OCI-LY3 (cell line): Measurements from ENCODE around the gene MSL1.
"Not testable (repeated sequence)": the region's sequence is repeated elsewhere in the genome, so short reads cannot be mapped to it uniquely, and the experiment has no call there.

Source experiments
- H2AFZ ChIP-seq: fragments of 200-600, 300-600 bp; shearing (Covaris generic); 2 replicates; pipeline ENCODE4 v1.6.0; 2014; ENCODE audit warnings: antibody characterized with exemption, low read depth, low read length
- H3K27ac ChIP-seq: fragments of 200-600, 300-600 bp; sonication (generic); 2 replicates; pipeline ENCODE4 v1.5.1; 2014; ENCODE audit warnings: mild to moderate bottlenecking, low read length, moderate library complexity, mixed read lengths
- H3K27me3 ChIP-seq: fragments of 200-600, 300-600 bp; sonication (generic); 2 replicates; pipeline ENCODE4 v1.6.1; 2014; ENCODE audit warnings: low read depth, low read length, mixed read lengths
- H3K36me3 ChIP-seq: fragments of 200-600, 300-600 bp; sonication (generic); replicated peaks from 2 replicates; pipeline ENCODE3; 2014; ENCODE audit warnings: low read depth, low read length, mixed read lengths
- H3K4me1 ChIP-seq: fragments of 300-600, 200-600 bp; sonication (generic); 2 replicates; pipeline ENCODE4 v1.6.1; 2014; ENCODE audit warnings: low read length, mixed read lengths
- H3K4me2 ChIP-seq: fragments of 200-600, 300-600 bp; sonication (generic); 2 replicates; pipeline ENCODE4 v1.6.1; 2014; ENCODE audit warnings: low read length, mixed read lengths
- H3K4me3 ChIP-seq: fragments of 300-600, 200-600 bp; sonication (generic); 2 replicates; pipeline ENCODE4 v1.5.1; 2014; ENCODE audit warnings: antibody characterized with exemption, mild to moderate bottlenecking, low read length, moderate library complexity
- H3K79me2 ChIP-seq: fragments of 300-600, 200-600 bp; shearing (Covaris generic); 2 replicates; pipeline ENCODE4 v1.6.1; 2014; ENCODE audit warnings: mild to moderate bottlenecking, low read length, mixed read lengths
- H3K9ac ChIP-seq: fragments of 300-600, 200-600 bp; shearing (Covaris generic); 2 replicates; pipeline ENCODE4 v1.6.0; 2014; ENCODE audit warnings: mild to moderate bottlenecking, low read length, moderate library complexity
- H3K9me3 ChIP-seq: fragments of 200-600, 300-600 bp; shearing (Covaris generic); 2 replicates; pipeline ENCODE4 v1.6.1; 2014; ENCODE audit warnings: low read length, mixed read lengths; ENCODE audit not compliant: insufficient read depth
- H4K20me1 ChIP-seq: fragments of 200-600, 300-600 bp; sonication (generic); 2 replicates; pipeline ENCODE4 v1.6.1; 2016; ENCODE audit warnings: low read length, mixed read lengths; ENCODE audit not compliant: insufficient read depth
- CTCF ChIP-seq: fragments of 200-600, 300-600 bp; sonication (generic); IDR thresholded peaks from 2 replicates; pipeline ENCODE4 v1.5.1; 2014; ENCODE audit warnings: antibody characterized with exemption, low read length, low read depth
- EZH2phosphoT487 ChIP-seq: fragments of 200-600 bp; shearing (Covaris generic); IDR thresholded peaks from 2 replicates; pipeline ENCODE4 v1.6.1; 2018; ENCODE audit warnings: antibody characterized with exemption, mixed run types, low read depth

MSL1 gene

GRCh38 chr17:40135817-40136216 is 14.0 kb downstream of the MSL1 start:
- H3K4me3 ChIP-seq, result no peak overlapping the region
- H3K27ac ChIP-seq, result 0 out of 2 replicates have a peak overlapping the region, but pooled peaks have one; percentile 21
- no peaks in the 10 kb centered on the region for H3K9me3 ChIP-seq
- H4K20me1 ChIP-seq, result no peaks in the 10 kb centered on the region
- H3K36me3 ChIP-seq, result peaks cover 60% of the 10 kb centered on the region
- TF ChIP-seq CTCF (no peak), EZH2phosphoT487 (no peak)
- no peak overlapping the region for H3K4me2 ChIP-seq
- peaks cover 8% of the 10 kb centered on the region for H3K4me1 ChIP-seq
- peaks cover 49% of the 10 kb centered on the region for H3K79me2 ChIP-seq
- no peaks in the 10 kb centered on the region for H3K27me3 ChIP-seq
- H2AFZ ChIP-seq, result no peak overlapping the region
- H3K9ac ChIP-seq, result no peak overlapping the region

- Histone ChIP-seq H3K4me2 (peak overlapping the region; percentile 82), H3K79me2 (peaks cover 59% of the 10 kb centered on the region), H3K9ac (peak overlapping the region; percentile 86), H3K4me1 (peaks cover 21% of the 10 kb centered on the region), H3K27me3 (no peaks in the 10 kb centered on the region), H2AFZ (peak overlapping the region; percentile 74; the same call in 1 of the 2 replicates), H3K27ac (peak overlapping the region; percentile 88), H3K9me3 (no peaks in the 10 kb centered on the region), H4K20me1 (no peaks in the 10 kb centered on the region), H3K36me3 (peaks cover 35% of the 10 kb centered on the region), H3K4me3 (peak overlapping the region; percentile 81)
- TF ChIP-seq EZH2phosphoT487, result no peak
- TF ChIP-seq CTCF, result no peak
These were observed 17.8 kb downstream of the MSL1 start for GRCh38 chr17:40139566-40140058.

GRCh38 chr17:40143166-40143565 is 21.4 kb downstream of the MSL1 start:
- H3K9me3 ChIP-seq, H3K4me2 ChIP-seq, H4K20me1 ChIP-seq, H3K4me3 ChIP-seq, H3K9ac ChIP-seq, H3K27ac ChIP-seq, H3K27me3 ChIP-seq, H2AFZ ChIP-seq: not testable (repeated sequence)
- Histone ChIP-seq H3K79me2 (peaks cover 53% of the 10 kb centered on the region), H3K36me3 (peaks cover 24% of the 10 kb centered on the region), H3K4me1 (peaks cover 21% of the 10 kb centered on the region)

- Histone ChIP-seq H3K4me1 (peaks cover 13% of the 10 kb centered on the region), H3K27me3 (no peaks in the 10 kb centered on the region), H3K9me3 (no peaks in the 10 kb centered on the region), H3K27ac (no peak overlapping the region), H3K9ac (no peak overlapping the region), H4K20me1 (no peaks in the 10 kb centered on the region), H3K4me3 (no peak overlapping the region), H3K79me2 (peaks cover 61% of the 10 kb centered on the region), H2AFZ (no peak overlapping the region), H3K36me3 (peaks cover 42% of the 10 kb centered on the region), H3K4me2 (no peak overlapping the region)
- TF ChIP-seq EZH2phosphoT487, result no peak
- no peak for TF ChIP-seq CTCF
These were observed 23.7 kb downstream of the MSL1 start for GRCh38 chr17:40145476-40145875.
